IMR-90 (cell line): ENCODE data around the gene GPRC5D. TPM values are rescaled to one million over a fixed set of nuclear protein-coding genes. Genes with fewer than 3 reads are reported as not detected.

Source experiments
- ATAC-seq: fragments of 200-7000 bp; cut with Tn5 transposase; 2 replicates; pipeline ENCODE4 v1.9.1; 2020; ENCODE audit warnings: low read depth, mild to moderate bottlenecking, moderate library complexity
- BruUV-seq: library from RNA; stranded (reverse); fragments of 400-500 nt; replicated peaks from 2 replicates; lab custom pipeline; 2021; lab: Mats Ljungman, UMichigan
- CTCF ChIA-PET: fragments of 300-600 bp; formaldehyde crosslinking; extraction: SDS; loops from one replicate; lab custom pipeline; 2021; ENCODE audit warnings: antibody characterized with exemption; lab: Yijun Ruan, JAX
- POLR2A ChIA-PET: fragments of 300-600 bp; sonication (Branson Sonifier 250); formaldehyde crosslinking; loops from one replicate; lab custom pipeline; 2022; ENCODE audit warnings: antibody characterized with exemption; ENCODE audit not compliant: unreplicated experiment; lab: Charles Lee
- DNase-seq: peaks from one replicate; pipeline ENCODE4 v3.0.0; 2013
- H2AFZ ChIP-seq: replicated peaks from 2 replicates; pipeline ENCODE3; 2013; ENCODE audit warnings: low read length, mild to moderate bottlenecking; ENCODE audit not compliant: poor library complexity
- H2AK5ac ChIP-seq: 2 replicates; pipeline ENCODE4 v1.6.1; 2013; ENCODE audit warnings: low read depth, low read length, inconsistent platforms
- H2AK9ac ChIP-seq: replicated peaks from 2 replicates; pipeline ENCODE3; 2013; ENCODE audit warnings: mild to moderate bottlenecking, low read depth, low read length, moderate library complexity; ENCODE audit not compliant: poor library complexity
- H2BK120ac ChIP-seq: 2 replicates; pipeline ENCODE4 v1.6.1; 2013; ENCODE audit warnings: low read depth, low read length, inconsistent platforms
- H2BK15ac ChIP-seq: 3 replicates; pipeline ENCODE4 v1.6.1; 2013; ENCODE audit warnings: low read depth, low read length, inconsistent platforms
- H2BK20ac ChIP-seq: 2 replicates; pipeline ENCODE4 v1.6.1; 2013; ENCODE audit warnings: low read depth, mild to moderate bottlenecking, inconsistent platforms, low read length, moderate library complexity
- H2BK5ac ChIP-seq: 2 replicates; pipeline ENCODE4 v1.6.1; 2013; ENCODE audit warnings: mild to moderate bottlenecking, low read depth, low read length, inconsistent platforms; ENCODE audit not compliant: poor library complexity, severe bottlenecking
- H3K14ac ChIP-seq: replicated peaks from 2 replicates; pipeline ENCODE4 v1.6.1; 2013; ENCODE audit warnings: low read depth, low read length, inconsistent platforms
- H3K18ac ChIP-seq: 2 replicates; pipeline ENCODE4 v1.6.1; 2013; ENCODE audit warnings: low read depth, low read length, control low read depth
- H3K23ac ChIP-seq: 2 replicates; pipeline ENCODE4 v1.6.1; 2013; ENCODE audit warnings: low read depth, low read length, inconsistent platforms
- H3K27ac ChIP-seq: 2 replicates; pipeline ENCODE4 v1.5.1; 2013; ENCODE audit warnings: mild to moderate bottlenecking, control low read depth, low read length; ENCODE audit not compliant: insufficient read depth
- H3K27me3 ChIP-seq: 2 replicates; pipeline ENCODE4 v1.6.1; 2013; ENCODE audit warnings: low read length; ENCODE audit not compliant: control insufficient read depth, insufficient read depth
- H3K36me3 ChIP-seq: 2 replicates; pipeline ENCODE4 v1.6.1; 2013; ENCODE audit warnings: low read length, mixed read lengths; ENCODE audit not compliant: control insufficient read depth, insufficient read depth
- H3K4ac ChIP-seq: 2 replicates; pipeline ENCODE4 v1.6.1; 2013; ENCODE audit warnings: low read depth, low read length, inconsistent platforms
- H3K4me1 ChIP-seq: 2 replicates; pipeline ENCODE4 v1.6.1; 2013; ENCODE audit warnings: low read length, mixed read lengths; ENCODE audit not compliant: control insufficient read depth, insufficient read depth
- H3K4me2 ChIP-seq: 2 replicates; pipeline ENCODE4 v1.6.1; 2013; ENCODE audit warnings: low read depth, mild to moderate bottlenecking, control low read depth, low read length, moderate library complexity
- H3K4me3 ChIP-seq: 2 replicates; pipeline ENCODE4 v1.5.1; 2013; ENCODE audit warnings: low read depth, mild to moderate bottlenecking, control low read depth, low read length, moderate library complexity; ENCODE audit not compliant: insufficient read depth
- H3K56ac ChIP-seq: 2 replicates; pipeline ENCODE4 v1.6.1; 2013; ENCODE audit warnings: low read length, inconsistent platforms; ENCODE audit not compliant: insufficient read depth; ENCODE audit errors: extremely low read depth
- H3K79me1 ChIP-seq, 2 experiments: 2 replicates each; pipeline ENCODE4 v1.6.1; 2013; ENCODE audit warnings: low read length in 2 of 2, inconsistent platforms in 1 of 2, low read depth in 1 of 2
- H3K9ac ChIP-seq: 2 replicates; pipeline ENCODE4 v1.6.1; 2013; ENCODE audit warnings: low read depth, low read length, control low read depth
- H3K9me1 ChIP-seq: 2 replicates; pipeline ENCODE4 v1.6.1; 2013; ENCODE audit warnings: low read length, inconsistent platforms; ENCODE audit not compliant: insufficient read depth
- H3K9me3 ChIP-seq: 2 replicates; pipeline ENCODE4 v1.6.1; 2013; ENCODE audit warnings: low read length; ENCODE audit not compliant: control insufficient read depth, insufficient read depth
- H4K20me1 ChIP-seq: 2 replicates; pipeline ENCODE4 v1.6.1; 2013; ENCODE audit warnings: low read length, inconsistent platforms; ENCODE audit not compliant: insufficient read depth
- H4K5ac ChIP-seq: 2 replicates; pipeline ENCODE4 v1.6.1; 2013; ENCODE audit warnings: mild to moderate bottlenecking, low read depth, low read length, control low read depth
- H4K8ac ChIP-seq, 2 experiments: 2 replicates each; pipeline ENCODE4 v1.6.1; 2013; ENCODE audit warnings: low read depth in 2 of 2, low read length in 2 of 2, control low read depth in 1 of 2, inconsistent platforms in 1 of 2
- H4K91ac ChIP-seq: 2 replicates; pipeline ENCODE4 v1.6.1; 2013; ENCODE audit warnings: low read depth, low read length, inconsistent platforms; ENCODE audit not compliant: insufficient read depth
- CEBPB ChIP-seq: IDR thresholded peaks from 2 replicates; pipeline ENCODE4 v1.6.1; 2012; ENCODE audit warnings: low read depth, low read length, improper control_type of control experiment
- MAFK ChIP-seq: IDR thresholded peaks from 2 replicates; pipeline ENCODE4 v1.6.1; 2012; ENCODE audit warnings: low read depth, low read length, improper control_type of control experiment
- MAZ ChIP-seq: IDR thresholded peaks from 2 replicates; pipeline ENCODE4 v1.6.1; 2012; ENCODE audit warnings: low read depth, mild to moderate bottlenecking, low read length, improper control_type of control experiment, moderate library complexity, borderline replicate concordance
- MXI1 ChIP-seq: IDR thresholded peaks from 2 replicates; pipeline ENCODE4 v1.6.1; 2012; ENCODE audit warnings: low read depth, mild to moderate bottlenecking, low read length, moderate library complexity, borderline replicate concordance
- NFE2L2 ChIP-seq: fragments of 150-350 bp; IDR thresholded peaks from 2 replicates; pipeline ENCODE4 v1.6.1; 2016; ENCODE audit warnings: low read depth, mild to moderate bottlenecking, low read length
- POLR2A ChIP-seq: IDR thresholded peaks from 2 replicates; pipeline ENCODE4 v1.6.1; 2012; ENCODE audit warnings: mild to moderate bottlenecking, low read depth, low read length
- RAD21 ChIP-seq: IDR thresholded peaks from 2 replicates; pipeline ENCODE4 v1.6.1; 2012; ENCODE audit warnings: low read length, improper control_type of control experiment
- RCOR1 ChIP-seq: IDR thresholded peaks from 2 replicates; pipeline ENCODE4 v1.6.1; 2012; ENCODE audit warnings: mild to moderate bottlenecking, low read length, improper control_type of control experiment; ENCODE audit not compliant: insufficient replicate concordance
- RFX5 ChIP-seq: IDR thresholded peaks from 2 replicates; pipeline ENCODE4 v1.8.0; 2012; ENCODE audit warnings: low read depth, mild to moderate bottlenecking, low read length, moderate library complexity
- SMC3 ChIP-seq: fragments of 150-350 bp; IDR thresholded peaks from 2 replicates; pipeline ENCODE4 v1.6.1; 2016; ENCODE audit warnings: low read depth, mild to moderate bottlenecking, antibody characterized with exemption, low read length, moderate library complexity
- WGBS, 2 experiments: methylation state at CpG; one replicate each; pipeline versions ENCODE4 v1.1.5 to v1.1.7; 2013; ENCODE audit warnings: missing lambda C conversion rate in 2 of 2; ENCODE audit not compliant: insufficient read length in 1 of 2; ENCODE audit errors: extremely low coverage in 2 of 2; 5-methylcytosine and 5-hydroxymethylcytosine counted together
- dilution Hi-C: fragments of 300-500 bp; cut with HindIII; formaldehyde crosslinking; loops from one replicate; pipeline ENCODE4 v1.14.3; 2018; ENCODE audit warnings: low sequenced_read_pairs; ENCODE audit not compliant: unreplicated experiment
- in situ Hi-C: fragments of 300-500 bp; cut with MboI; formaldehyde crosslinking; loops from 3 replicates; pipeline ENCODE4 v1.14.3; 2019; ENCODE audit warnings: low sequenced_read_pairs, inconsistent platforms, mixed read lengths
- intact Hi-C: fragments of 100-400 bp; cut with micrococcal nuclease; formaldehyde crosslinking; loops from 2 replicates; pipeline ENCODE4 v1.10.0; 2022
- polyA plus RNA-seq, 3 experiments: library from polyadenylated mRNA; depleted of rRNA; stranded (reverse); fragments of >200 nt; gene quantifications; 2 replicates each; pipeline ENCODE4 v1.2.3, GENCODE V29; 2012; ENCODE audit warnings: low replicate concordance in 1 of 3
- total RNA-seq: library from RNA; depleted of rRNA; stranded (reverse); fragments of >200 nt; gene quantifications from 2 replicates; pipeline ENCODE4 v1.2.3, GENCODE V29; 2012
- TF ChIP-seq, protein P1 (sequence below): fragments of 150-350 bp; IDR thresholded peaks from 2 replicates; pipeline ENCODE4 v1.6.1; 2016; ENCODE audit warnings: low read depth, mild to moderate bottlenecking, low read length, moderate library complexity, borderline replicate concordance
- TF ChIP-seq, protein P2 (sequence below): conservative IDR thresholded peaks from 2 replicates; pipeline ENCODE4 v1.5.1; 2012; ENCODE audit warnings: mild to moderate bottlenecking, low read depth, low read length, improper control_type of control experiment

Gene GPRC5D
- total and polyA plus RNA-seq, 2 of the 4 experiments (the other 2 are of a cell fraction) = not detected

- peak; percentile 45; the same call in 1 of the 2 replicates for TF ChIP-seq CEBPB
- TF ChIP-seq MAZ = no peak
- TF ChIP-seq SMC3 = peak; percentile 88
Measured at GRCh38 chr12:12916135-12916944, 35.6 kb downstream of the GPRC5D start (continued).

DNA sequence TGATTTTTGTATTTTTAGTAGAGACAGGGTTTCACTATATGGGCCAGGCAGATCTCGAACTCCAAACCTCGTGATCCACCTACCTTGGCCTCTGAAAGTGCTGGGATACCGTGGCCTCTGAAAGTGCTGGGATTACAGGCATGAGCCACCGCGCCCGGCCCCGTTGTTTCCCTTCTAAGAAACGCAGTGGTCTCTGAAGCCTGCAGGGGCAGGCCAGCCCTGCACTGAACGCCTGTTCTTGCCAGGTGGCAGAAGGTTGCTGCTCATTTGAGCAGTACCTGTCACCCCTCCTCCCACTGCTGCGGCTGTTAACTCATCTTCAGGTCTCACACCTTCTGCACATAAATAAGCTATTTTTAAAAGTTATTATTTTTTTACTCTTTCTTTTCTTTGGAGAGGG is 36.3 kb downstream of the GPRC5D start:
- Histone ChIP-seq H3K9me3 (no peaks in the 10 kb centered on the region), H3K9me1 (peaks cover 9% of the 10 kb centered on the region), H2BK5ac (no peak overlapping the region), H4K20me1 (peaks cover 8% of the 10 kb centered on the region), H3K18ac (no peak overlapping the region), H2BK15ac (no peak overlapping the region), H4K5ac (no peak overlapping the region), H3K23ac (no peak overlapping the region), H2AK9ac (no peak overlapping the region), H3K27me3 (no peaks in the 10 kb centered on the region), H2AFZ (no peak overlapping the region), H3K9ac (no peak overlapping the region), H2BK20ac (no peak overlapping the region), H2BK120ac (no peak overlapping the region), H2AK5ac (0 out of 2 replicates have a peak overlapping the region, but pooled peaks have one; percentile 36), H3K4ac (no peak overlapping the region), H3K4me3 (no peak overlapping the region), H3K4me1 (peaks cover 10% of the 10 kb centered on the region), H3K4me2 (no peak overlapping the region), H3K56ac (no peak overlapping the region), H3K79me1 (peaks cover 16 to 60% of the 10 kb centered on the region in 2 experiments), H3K14ac (no peak overlapping the region), H3K27ac (no peak overlapping the region), H4K91ac (no peak overlapping the region), H4K8ac (no peak overlapping the region), H3K36me3 (peaks cover 40% of the 10 kb centered on the region)
- ATAC-seq = no peak
- DNase-seq = no peak
- intact Hi-C loops (loop anchor here (1.0 to 5.0 kb wide), 5 partner anchors 60 to 319 kb away; partner anchors contain the start of gene APOLD1), in situ Hi-C loops (loop anchor here (5.0 to 25.0 kb wide), 4 partner anchors 67 to 622 kb away; no protein-coding TSS in a partner anchor), dilution Hi-C loops (no loop called here)
- no TSS peak for BruUV-seq
- ChIA-PET POLR2A (no interaction called here), CTCF (interaction anchor here (1.1 to 2.1 kb wide), 5 partner anchors 25 to 68 kb away, joined by 3 to 5 read pairs (median 5); partner anchors contain the start of gene GPRC5A)
- WGBS, 2 experiments = 72% methylated on average over 3 of the region's 10 CpGs; no CpG with 5 or more reads in 1 of the 2 experiments
- TF ChIP-seq POLR2A (no peak), SMC3 (no peak), RFX5 (no peak), MAFK (no peak), CEBPB (no peak), MXI1 (no peak), RCOR1 (no peak), RAD21 (no peak), NFE2L2 (no peak), MAZ (no peak)
- TF ChIP-seq, protein P1, sequence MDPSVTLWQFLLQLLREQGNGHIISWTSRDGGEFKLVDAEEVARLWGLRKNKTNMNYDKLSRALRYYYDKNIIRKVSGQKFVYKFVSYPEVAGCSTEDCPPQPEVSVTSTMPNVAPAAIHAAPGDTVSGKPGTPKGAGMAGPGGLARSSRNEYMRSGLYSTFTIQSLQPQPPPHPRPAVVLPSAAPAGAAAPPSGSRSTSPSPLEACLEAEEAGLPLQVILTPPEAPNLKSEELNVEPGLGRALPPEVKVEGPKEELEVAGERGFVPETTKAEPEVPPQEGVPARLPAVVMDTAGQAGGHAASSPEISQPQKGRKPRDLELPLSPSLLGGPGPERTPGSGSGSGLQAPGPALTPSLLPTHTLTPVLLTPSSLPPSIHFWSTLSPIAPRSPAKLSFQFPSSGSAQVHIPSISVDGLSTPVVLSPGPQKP = no peak
- TF ChIP-seq, protein P2, sequence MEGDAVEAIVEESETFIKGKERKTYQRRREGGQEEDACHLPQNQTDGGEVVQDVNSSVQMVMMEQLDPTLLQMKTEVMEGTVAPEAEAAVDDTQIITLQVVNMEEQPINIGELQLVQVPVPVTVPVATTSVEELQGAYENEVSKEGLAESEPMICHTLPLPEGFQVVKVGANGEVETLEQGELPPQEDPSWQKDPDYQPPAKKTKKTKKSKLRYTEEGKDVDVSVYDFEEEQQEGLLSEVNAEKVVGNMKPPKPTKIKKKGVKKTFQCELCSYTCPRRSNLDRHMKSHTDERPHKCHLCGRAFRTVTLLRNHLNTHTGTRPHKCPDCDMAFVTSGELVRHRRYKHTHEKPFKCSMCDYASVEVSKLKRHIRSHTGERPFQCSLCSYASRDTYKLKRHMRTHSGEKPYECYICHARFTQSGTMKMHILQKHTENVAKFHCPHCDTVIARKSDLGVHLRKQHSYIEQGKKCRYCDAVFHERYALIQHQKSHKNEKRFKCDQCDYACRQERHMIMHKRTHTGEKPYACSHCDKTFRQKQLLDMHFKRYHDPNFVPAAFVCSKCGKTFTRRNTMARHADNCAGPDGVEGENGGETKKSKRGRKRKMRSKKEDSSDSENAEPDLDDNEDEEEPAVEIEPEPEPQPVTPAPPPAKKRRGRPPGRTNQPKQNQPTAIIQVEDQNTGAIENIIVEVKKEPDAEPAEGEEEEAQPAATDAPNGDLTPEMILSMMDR = no peak
